Stromal cell of bone marrow (primary cell): ENCODE results near the gene CYP3A7.
"Not testable (repeated sequence)": the region's sequence is repeated elsewhere in the genome, so short reads cannot be mapped to it uniquely, and the experiment has no call there.

Source experiments
- DNase-seq: peaks from one replicate; pipeline ENCODE4 v3.0.0-alpha.2; 2012; ENCODE audit warnings: low read depth

CYP3A7 gene

DNA sequence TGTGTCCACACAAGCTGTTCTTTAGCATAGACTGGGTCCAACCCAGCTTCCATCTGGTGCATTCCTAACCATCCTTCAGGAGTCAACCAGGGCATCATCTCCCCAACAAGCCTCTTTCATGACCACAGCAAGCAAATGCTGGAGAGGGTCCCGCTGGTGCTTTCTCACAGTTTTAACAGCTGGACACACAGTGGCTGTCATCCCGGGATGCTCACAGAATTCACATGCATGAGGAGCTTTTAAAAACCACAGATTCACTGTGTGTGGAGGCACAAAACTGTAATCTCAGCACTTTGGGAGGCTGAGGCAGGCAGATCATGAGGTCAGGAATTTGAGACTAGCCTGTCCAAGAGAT, 6.4 kb upstream of the CYP3A7 start:
- DNase-seq: no peak

GRCh38 chr7:99740573-99741440, 5.8 kb upstream of the CYP3A7 start:
- peak; percentile 46 for DNase-seq

GRCh38 chr7:99739699-99740572, 4.9 kb upstream of the CYP3A7 start:
- DNase-seq: no peak

GRCh38 chr7:99737726-99738125, 2.7 kb upstream of the CYP3A7 start:
- no peak for DNase-seq

DNA sequence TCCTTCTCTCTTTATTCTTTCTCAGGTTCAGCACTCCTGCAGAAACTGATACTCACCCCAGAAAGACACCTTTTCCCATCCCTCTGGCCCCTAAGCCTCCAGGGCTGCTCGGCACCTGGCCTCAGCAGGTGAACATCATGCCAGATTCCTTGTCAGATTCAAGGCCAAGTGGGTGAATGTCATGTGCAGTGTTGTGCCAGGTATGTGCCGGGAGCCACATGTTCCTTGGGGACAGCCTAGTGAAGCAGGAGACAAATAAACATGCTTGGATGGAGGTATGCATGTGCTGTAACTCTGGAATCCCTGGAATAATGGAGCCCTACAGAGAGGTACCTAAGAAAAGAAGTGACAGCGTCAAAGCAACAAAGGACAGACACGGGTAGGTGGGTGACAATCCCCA, 1.7 kb upstream of the CYP3A7 start:
- DNase-seq: not testable (repeated sequence)

- no peak for DNase-seq
These were observed 1.5 kb downstream of the CYP3A7 start for GRCh38 chr7:99733448-99733847.

- no peak for DNase-seq
These were observed 2.0 kb downstream of the CYP3A7 start for GRCh38 chr7:99733003-99733402.

- no peak for DNase-seq
These were observed 3.2 kb downstream of the CYP3A7 start for GRCh38 chr7:99731638-99732374.

DNA sequence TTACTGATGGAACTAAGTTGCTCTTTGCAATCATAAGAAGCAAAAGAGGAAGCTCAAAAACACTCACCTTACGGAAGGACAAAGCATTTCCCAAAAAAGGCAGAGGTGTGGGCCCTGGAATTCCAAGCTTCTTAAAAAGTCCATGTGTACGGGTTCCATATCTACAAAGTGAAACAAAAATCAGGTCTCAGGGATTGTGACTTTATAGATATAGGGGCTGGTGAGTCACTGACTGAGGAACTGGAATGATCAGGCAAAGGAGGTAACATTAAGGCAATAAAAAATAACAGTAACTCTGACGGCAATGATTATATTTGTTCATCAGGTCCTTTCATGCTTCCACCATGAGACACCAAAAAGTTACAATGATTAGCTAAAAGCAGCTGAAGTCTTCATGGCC, 4.0 kb downstream of the CYP3A7 start:
- no peak for DNase-seq

- DNase-seq: no peak
These were observed 4.7 kb downstream of the CYP3A7 start for GRCh38 chr7:99730238-99730810.

- DNase-seq: no peak
These were observed 5.3 kb downstream of the CYP3A7 start for GRCh38 chr7:99729486-99730237.

- DNase-seq: no peak
These were observed 6.4 kb downstream of the CYP3A7 start for GRCh38 chr7:99728615-99729014.

- DNase-seq: not testable (repeated sequence)
These were observed 11.8 kb downstream of the CYP3A7 start for GRCh38 chr7:99723201-99723600.

GRCh38 chr7:99720800-99721595, 14.0 kb downstream of the CYP3A7 start:
- no peak for DNase-seq

GRCh38 chr7:99719996-99720769, 14.8 kb downstream of the CYP3A7 start:
- no peak for DNase-seq

DNA sequence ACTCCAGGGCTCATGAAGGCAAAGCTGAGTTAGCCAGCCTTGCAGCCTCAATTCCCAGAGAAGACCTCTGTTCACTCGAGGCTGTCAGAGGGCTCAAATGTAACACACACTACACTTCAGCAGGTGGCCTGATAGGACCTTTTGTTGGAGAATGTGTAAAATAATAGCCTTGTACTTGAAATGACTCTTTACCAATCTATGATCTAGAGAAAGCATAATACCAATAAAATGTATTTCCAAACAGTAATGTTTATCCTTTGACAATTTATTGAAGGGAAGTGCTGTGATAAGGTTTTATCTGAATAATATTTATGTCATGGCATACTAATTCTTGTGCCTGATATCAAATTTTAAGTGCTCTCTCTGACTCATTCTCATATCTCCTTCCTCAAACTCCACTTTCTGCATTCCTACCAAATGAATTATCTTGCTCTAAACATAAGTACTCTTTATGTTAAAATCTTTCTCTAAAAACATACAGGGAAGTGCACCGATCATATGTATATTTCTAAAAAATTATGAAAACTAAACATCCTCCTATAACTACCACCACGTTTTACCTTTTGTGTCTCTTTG, 20.9 kb downstream of the CYP3A7 start:
- no peak for DNase-seq

GRCh38 chr7:99709838-99710578, 25.0 kb downstream of the CYP3A7 start:
- no peak for DNase-seq

DNA sequence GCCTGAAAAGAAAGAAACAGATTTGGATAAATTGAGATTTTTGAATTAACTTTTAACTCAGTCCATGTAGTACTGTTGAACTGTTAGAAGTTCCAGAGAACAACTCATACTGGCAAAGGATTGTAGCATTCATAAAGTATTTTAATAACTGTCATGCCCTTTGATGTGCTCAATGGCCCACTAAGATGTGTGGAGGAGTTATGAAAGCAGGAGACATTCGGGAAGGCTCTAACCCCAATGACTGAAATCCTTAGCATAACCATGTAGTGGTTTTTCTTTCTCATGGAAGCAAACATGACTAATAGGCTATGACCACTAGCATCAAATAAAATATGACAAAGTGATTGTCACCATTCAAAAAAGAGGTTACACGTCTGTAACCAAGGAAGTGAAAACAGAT, 25.7 kb downstream of the CYP3A7 start:
- DNase-seq: peak; percentile 1

- DNase-seq: peak; percentile 2
These were observed 27.9 kb downstream of the CYP3A7 start for GRCh38 chr7:99707096-99707495.
